ENCODE measurements around the gene ZNF276. TPM values are rescaled to one million over a fixed set of nuclear protein-coding genes. Genes with fewer than 3 reads are reported as not detected.

The ZNF276 gene
- total RNA-seq, 2 donors from 2014 or later, result 25.0 to 34.1 TPM

- Histone ChIP-seq H3K4me1 (ENCODE audit: control insufficient read depth in 1 of 2, low read depth in 2 of 2) (no peaks in the 10 kb centered on the region), H3K27me3 (replicated peaks; ENCODE audit: insufficient read depth) (no peaks in the 10 kb centered on the region), H3K27ac (no peak overlapping the region), H3K36me3 (no peaks in the 10 kb centered on the region), H3K9me3 (no peaks in the 10 kb centered on the region), H3K4me3 (no peak overlapping the region)
- DNase-seq (ENCODE audit: low spot score) (no peak), ATAC-seq (ENCODE audit: insufficient number of reproducible peaks, low FRiP score, low read depth) (no peak)
- no peak for TF ChIP-seq CTCF (IDR thresholded peaks at IDR 0.05)
Observed at GRCh38 chr16:89785523-89786155, 64.3 kb downstream of the ZNF276 start.

- ATAC-seq (ENCODE audit: insufficient number of reproducible peaks, low FRiP score, low read depth), result no peak
Observed at GRCh38 chr16:89786474-89787364, 65.4 kb downstream of the ZNF276 start.

GRCh38 chr16:89787365-89787805 is 66.0 kb downstream of the ZNF276 start:
- H3K4me1 ChIP-seq (ENCODE audit: control insufficient read depth in 1 of 2, low read depth in 2 of 2), result no peaks in the 10 kb centered on the region
- H3K27ac ChIP-seq, result no peak overlapping the region
- no peak overlapping the region for H3K4me3 ChIP-seq
- ATAC-seq (ENCODE audit: insufficient number of reproducible peaks, low FRiP score, low read depth), result no peak
- TF ChIP-seq CTCF (IDR thresholded peaks at IDR 0.05), result no peak
- no peak for DNase-seq (ENCODE audit: low spot score)
- H3K9me3 ChIP-seq, result no peaks in the 10 kb centered on the region
- H3K36me3 ChIP-seq, result no peaks in the 10 kb centered on the region
- no peaks in the 10 kb centered on the region for H3K27me3 ChIP-seq (replicated peaks; ENCODE audit: insufficient read depth)

More at GRCh38 chr16:89786474-89787364, 65.4 kb downstream of the ZNF276 start:
- Histone ChIP-seq H3K4me1 (ENCODE audit: control insufficient read depth in 1 of 2, low read depth in 2 of 2) (no peaks in the 10 kb centered on the region), H3K27ac (no peak overlapping the region), H3K4me3 (no peak overlapping the region), H3K36me3 (no peaks in the 10 kb centered on the region), H3K9me3 (no peaks in the 10 kb centered on the region), H3K27me3 (replicated peaks; ENCODE audit: insufficient read depth) (no peaks in the 10 kb centered on the region)
- no peak for DNase-seq (ENCODE audit: low spot score)
- no peak for TF ChIP-seq CTCF (IDR thresholded peaks at IDR 0.05)

Other genes starting within 250 kb of the ZNF276 start
- 100 to 1,000 TPM; 125 to 129 TPM for gene ANKRD11, start 231.0 kb upstream of the ZNF276 start, total RNA-seq
- gene SPG7, start 213.1 kb upstream of the ZNF276 start, total RNA-seq, result 100 to 1,000 TPM; 214 to 333 TPM
- 1,000 to 10,000 TPM; 3,914 to 4,192 TPM for gene RPL13, start 160.9 kb upstream of the ZNF276 start, total RNA-seq
- gene CPNE7, start 145.8 kb upstream of the ZNF276 start, total RNA-seq, result not detected
- gene DPEP1, start 107.9 kb upstream of the ZNF276 start, total RNA-seq, result not detected
- 10 to 100 TPM; 63.0 to 77.2 TPM for gene CHMP1A, start 63.8 kb upstream of the ZNF276 start, total RNA-seq
- 1 to 10 TPM; 3.2 to 3.9 TPM for gene SPATA33, start 63.7 kb upstream of the ZNF276 start, total RNA-seq
- gene CDK10, start 34.8 kb upstream of the ZNF276 start, total RNA-seq, result 10 to 100 TPM; 20.3 to 35.2 TPM
- gene SPATA2L, start 19.8 kb upstream of the ZNF276 start, total RNA-seq, result 10 to 100 TPM; 19.0 to 24.1 TPM
- gene VPS9D1, start 639 bp upstream of the ZNF276 start, total RNA-seq, result 10 to 100 TPM in 1 of 2 donors, 1 to 10 TPM in 1; 9.5 to 18.3 TPM
- 1 to 10 TPM; 2.5 to 3.7 TPM for gene FANCA, start 95.1 kb downstream of the ZNF276 start, total RNA-seq
- gene SPIRE2, start 106.9 kb downstream of the ZNF276 start, total RNA-seq, result 1 to 10 TPM in 1 of 2 donors, not detected in 1; 2.0 TPM
- 100 to 1,000 TPM; 166 to 247 TPM for gene TCF25, start 152.1 kb downstream of the ZNF276 start, total RNA-seq
- gene MC1R, start 197.3 kb downstream of the ZNF276 start, total RNA-seq, result 10 to 100 TPM; 13.1 to 19.3 TPM
- 10 to 100 TPM in 1 of 2 donors, 1 to 10 TPM in 1; 4.2 to 18.0 TPM for gene TUBB3, start 201.8 kb downstream of the ZNF276 start, total RNA-seq
- 100 to 1,000 TPM in 1 of 2 donors, 10 to 100 TPM in 1; 77.8 to 185 TPM for gene DEF8, start 227.2 kb downstream of the ZNF276 start, total RNA-seq